ENCODE data around the gene SNRPD1.
"Not testable (repeated sequence)": the region's sequence is repeated elsewhere in the genome, so short reads cannot be mapped to it uniquely, and the experiment has no call there.

Gene SNRPD1

GRCh38 chr18:21612125-21613039, at the start of gene SNRPD1:
Gene SNRPD1, plus strand, starts transcription at chr18:21612314. Its CDS starts 116 bp downstream, at chr18:21612430.
- H3K4me3 ChIP-seq (ENCODE audit: low read length): peak within 1 kb of the TSS; percentile 98
- TF ChIP-seq CTCF (IDR thresholded peaks at IDR 0.05; ENCODE audit: insufficient read depth, low read depth, low read length, missing control alignments): peak; percentile 80
- peak; percentile 92 for DNase-seq (ENCODE audit: low read depth)

- no peak overlapping the region for H3K4me3 ChIP-seq (ENCODE audit: low read length)
- no peak for TF ChIP-seq CTCF (IDR thresholded peaks at IDR 0.05; ENCODE audit: insufficient read depth, low read depth, low read length, missing control alignments)
- DNase-seq (ENCODE audit: low read depth): no peak
These were observed 40.3 kb upstream of the SNRPD1 start for GRCh38 chr18:21571772-21572171.

GRCh38 chr18:21575656-21576055, 36.5 kb upstream of the SNRPD1 start:
- H3K4me3 ChIP-seq (ENCODE audit: low read length): no peak overlapping the region
- DNase-seq (ENCODE audit: low read depth): no peak
- TF ChIP-seq CTCF (IDR thresholded peaks at IDR 0.05; ENCODE audit: insufficient read depth, low read depth, low read length, missing control alignments): no peak

- DNase-seq (ENCODE audit: low read depth): no peak
- no peak for TF ChIP-seq CTCF (IDR thresholded peaks at IDR 0.05; ENCODE audit: insufficient read depth, low read depth, low read length, missing control alignments)
- H3K4me3 ChIP-seq (ENCODE audit: low read length): no peak overlapping the region
These were observed 27.7 kb upstream of the SNRPD1 start for GRCh38 chr18:21584391-21584790.

GRCh38 chr18:21592361-21592760, 19.8 kb upstream of the SNRPD1 start:
- not testable (repeated sequence) for DNase-seq (ENCODE audit: low read depth); H3K4me3 ChIP-seq (ENCODE audit: low read length)

GRCh38 chr18:21593540-21594257, 18.4 kb upstream of the SNRPD1 start:
- no peak for DNase-seq (ENCODE audit: low read depth)
- peak; percentile 9 for TF ChIP-seq CTCF (IDR thresholded peaks at IDR 0.05; ENCODE audit: insufficient read depth, low read depth, low read length, missing control alignments)
- no peak overlapping the region for H3K4me3 ChIP-seq (ENCODE audit: low read length)

GRCh38 chr18:21597620-21598019, 14.5 kb upstream of the SNRPD1 start:
- no peak for DNase-seq (ENCODE audit: low read depth)
- H3K4me3 ChIP-seq (ENCODE audit: low read length): no peak overlapping the region
- TF ChIP-seq CTCF (IDR thresholded peaks at IDR 0.05; ENCODE audit: insufficient read depth, low read depth, low read length, missing control alignments): no peak
